ENCODE measurements around the gene LETMD1.

DNA sequence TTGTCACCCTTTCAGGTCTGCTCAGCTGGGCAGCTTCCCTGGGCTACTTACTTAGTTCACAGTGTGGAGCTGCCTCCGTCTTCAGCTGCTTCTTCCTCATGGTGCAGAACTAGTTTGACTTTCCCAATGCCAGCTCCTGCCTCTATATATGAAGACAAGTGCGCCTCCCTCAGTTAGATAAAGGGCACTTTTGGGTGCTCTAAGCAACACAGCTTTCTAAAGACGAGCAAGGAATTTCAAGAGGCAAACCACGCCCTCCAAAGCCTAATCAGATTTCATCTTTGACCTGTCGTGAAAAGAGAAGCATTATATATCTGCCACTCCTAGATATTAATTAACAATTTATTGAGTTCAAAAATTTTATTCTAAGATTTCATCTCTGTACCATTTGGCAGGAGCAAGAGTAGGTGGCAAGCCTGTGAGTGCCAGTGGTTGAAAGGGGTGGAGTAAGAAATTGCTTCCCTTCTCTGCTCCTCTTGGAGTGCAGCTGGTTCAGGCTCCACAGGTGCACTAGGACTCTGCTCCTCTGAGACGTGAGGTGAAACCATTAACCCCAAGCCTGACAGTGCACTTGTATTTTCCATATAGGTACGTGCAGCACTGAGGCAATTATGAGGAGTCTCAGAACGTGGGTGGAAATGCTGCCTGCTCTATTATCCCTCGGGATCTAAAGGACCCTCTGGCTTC is 19.9 kb upstream of the LETMD1 start:
- TF ChIP-seq POLR2A (IDR thresholded peaks at IDR 0.05) = no peak
- TF ChIP-seq, protein P1, sequence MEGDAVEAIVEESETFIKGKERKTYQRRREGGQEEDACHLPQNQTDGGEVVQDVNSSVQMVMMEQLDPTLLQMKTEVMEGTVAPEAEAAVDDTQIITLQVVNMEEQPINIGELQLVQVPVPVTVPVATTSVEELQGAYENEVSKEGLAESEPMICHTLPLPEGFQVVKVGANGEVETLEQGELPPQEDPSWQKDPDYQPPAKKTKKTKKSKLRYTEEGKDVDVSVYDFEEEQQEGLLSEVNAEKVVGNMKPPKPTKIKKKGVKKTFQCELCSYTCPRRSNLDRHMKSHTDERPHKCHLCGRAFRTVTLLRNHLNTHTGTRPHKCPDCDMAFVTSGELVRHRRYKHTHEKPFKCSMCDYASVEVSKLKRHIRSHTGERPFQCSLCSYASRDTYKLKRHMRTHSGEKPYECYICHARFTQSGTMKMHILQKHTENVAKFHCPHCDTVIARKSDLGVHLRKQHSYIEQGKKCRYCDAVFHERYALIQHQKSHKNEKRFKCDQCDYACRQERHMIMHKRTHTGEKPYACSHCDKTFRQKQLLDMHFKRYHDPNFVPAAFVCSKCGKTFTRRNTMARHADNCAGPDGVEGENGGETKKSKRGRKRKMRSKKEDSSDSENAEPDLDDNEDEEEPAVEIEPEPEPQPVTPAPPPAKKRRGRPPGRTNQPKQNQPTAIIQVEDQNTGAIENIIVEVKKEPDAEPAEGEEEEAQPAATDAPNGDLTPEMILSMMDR (IDR thresholded peaks at IDR 0.05) = peak in 3 of 12 donors; percentile 13 to 22 (median 14)

All from heart left ventricle (tissue), 13 donors.